RWPE2 (cell line): ENCODE results near the gene BCL6.

ENCODE experiments used
- ATAC-seq: fragments of 200-7000 bp; cut with Tn5 transposase; 3 replicates; pipeline ENCODE4 v1.9.1; 2021; ENCODE audit warnings: low read depth
- DNase-seq: peaks from one replicate; pipeline ENCODE4 v3.0.0-alpha.2; 2020; ENCODE audit warnings: low spot score
- H3K27ac ChIP-seq: fragments of 450-650 bp; 2 replicates; pipeline ENCODE4 v1.5.1; 2017; ENCODE audit warnings: mild to moderate bottlenecking; ENCODE audit not compliant: poor library complexity, severe bottlenecking
- H3K27me3 ChIP-seq: fragments of 250-450 bp; sonication (Bioruptor Pico); 2 replicates; pipeline ENCODE4 v1.5.1; 2021; ENCODE audit warnings: mild to moderate bottlenecking, moderate library complexity; ENCODE audit not compliant: insufficient read depth, poor library complexity, severe bottlenecking
- H3K36me3 ChIP-seq: fragments of 250-450 bp; sonication (Bioruptor Pico); 2 replicates; pipeline ENCODE4 v1.5.1; 2020; ENCODE audit warnings: low read depth, mild to moderate bottlenecking, moderate library complexity
- H3K4me1 ChIP-seq: fragments of 250-450 bp; sonication (Bioruptor Pico); 2 replicates; pipeline ENCODE4 v1.5.1; 2021; ENCODE audit warnings: mild to moderate bottlenecking, moderate library complexity; ENCODE audit not compliant: insufficient read depth, poor library complexity, severe bottlenecking
- H3K4me3 ChIP-seq: fragments of 250-450 bp; sonication (Bioruptor Pico); 2 replicates; pipeline ENCODE4 v1.5.1; 2021; ENCODE audit warnings: mild to moderate bottlenecking, moderate library complexity; ENCODE audit not compliant: severe bottlenecking
- H3K9me3 ChIP-seq: fragments of 250-450 bp; sonication (Bioruptor Pico); 2 replicates; pipeline ENCODE4 v1.5.1; 2021; ENCODE audit warnings: mild to moderate bottlenecking, moderate library complexity; ENCODE audit not compliant: severe bottlenecking
- TF ChIP-seq, protein P1 (sequence below): fragments of 450-650 bp; IDR thresholded peaks from one replicate; pipeline ENCODE4 v1.5.1; 2017; ENCODE audit warnings: mild to moderate bottlenecking, moderate library complexity; ENCODE audit not compliant: poor library complexity, severe bottlenecking

BCL6 gene

DNA sequence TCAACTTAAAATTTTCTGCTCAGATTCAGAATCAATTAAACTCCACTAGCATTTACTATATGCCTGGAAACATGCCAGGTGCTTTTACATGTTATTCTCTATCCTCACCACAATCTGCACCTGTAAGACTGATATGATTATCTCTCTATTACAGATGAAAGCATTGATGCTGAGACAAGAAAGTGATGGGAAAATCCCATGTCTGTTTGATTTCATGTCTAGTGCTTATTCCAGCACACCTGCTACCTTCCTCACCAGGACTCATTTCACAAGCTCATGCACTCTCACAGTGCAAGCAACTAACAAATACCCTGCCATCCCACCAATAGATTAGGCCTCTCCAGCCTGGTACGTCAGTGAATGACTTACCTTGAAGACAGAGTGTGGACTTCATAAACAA, 25.0 kb upstream of the BCL6 start:
- ATAC-seq (no peak), DNase-seq (no peak)
- Histone ChIP-seq H3K4me3 (no peak overlapping the region), H3K4me1 (peaks cover 5% of the 10 kb centered on the region), H3K36me3 (no peaks in the 10 kb centered on the region), H3K9me3 (no peaks in the 10 kb centered on the region), H3K27me3 (no peaks in the 10 kb centered on the region), H3K27ac (no peak overlapping the region)
- TF ChIP-seq, protein P1, sequence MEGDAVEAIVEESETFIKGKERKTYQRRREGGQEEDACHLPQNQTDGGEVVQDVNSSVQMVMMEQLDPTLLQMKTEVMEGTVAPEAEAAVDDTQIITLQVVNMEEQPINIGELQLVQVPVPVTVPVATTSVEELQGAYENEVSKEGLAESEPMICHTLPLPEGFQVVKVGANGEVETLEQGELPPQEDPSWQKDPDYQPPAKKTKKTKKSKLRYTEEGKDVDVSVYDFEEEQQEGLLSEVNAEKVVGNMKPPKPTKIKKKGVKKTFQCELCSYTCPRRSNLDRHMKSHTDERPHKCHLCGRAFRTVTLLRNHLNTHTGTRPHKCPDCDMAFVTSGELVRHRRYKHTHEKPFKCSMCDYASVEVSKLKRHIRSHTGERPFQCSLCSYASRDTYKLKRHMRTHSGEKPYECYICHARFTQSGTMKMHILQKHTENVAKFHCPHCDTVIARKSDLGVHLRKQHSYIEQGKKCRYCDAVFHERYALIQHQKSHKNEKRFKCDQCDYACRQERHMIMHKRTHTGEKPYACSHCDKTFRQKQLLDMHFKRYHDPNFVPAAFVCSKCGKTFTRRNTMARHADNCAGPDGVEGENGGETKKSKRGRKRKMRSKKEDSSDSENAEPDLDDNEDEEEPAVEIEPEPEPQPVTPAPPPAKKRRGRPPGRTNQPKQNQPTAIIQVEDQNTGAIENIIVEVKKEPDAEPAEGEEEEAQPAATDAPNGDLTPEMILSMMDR: no peak

- DNase-seq: no peak
- Histone ChIP-seq H3K27me3 (no peaks in the 10 kb centered on the region), H3K27ac (no peak overlapping the region), H3K9me3 (no peaks in the 10 kb centered on the region), H3K4me1 (peaks cover 5% of the 10 kb centered on the region), H3K36me3 (no peaks in the 10 kb centered on the region), H3K4me3 (no peak overlapping the region)
- no peak for ATAC-seq
- TF ChIP-seq, protein P1: no peak
Measured at GRCh38 chr3:187769771-187770170, 24.5 kb upstream of the BCL6 start.

GRCh38 chr3:187767266-187768012, 22.2 kb upstream of the BCL6 start:
- ATAC-seq: peak; percentile 92
- H3K4me3 ChIP-seq: no peak overlapping the region
- peaks cover 5% of the 10 kb centered on the region for H3K4me1 ChIP-seq
- H3K36me3 ChIP-seq: no peaks in the 10 kb centered on the region
- DNase-seq: no peak
- H3K27me3 ChIP-seq: no peaks in the 10 kb centered on the region
- TF ChIP-seq, protein P1: no peak
- peak overlapping the region; percentile 14 for H3K27ac ChIP-seq
- no peaks in the 10 kb centered on the region for H3K9me3 ChIP-seq

GRCh38 chr3:187765342-187765741, 20.1 kb upstream of the BCL6 start:
- H3K4me1 ChIP-seq: peaks cover 5% of the 10 kb centered on the region
- H3K9me3 ChIP-seq: no peaks in the 10 kb centered on the region
- no peaks in the 10 kb centered on the region for H3K27me3 ChIP-seq
- TF ChIP-seq, protein P1: no peak
- no peak overlapping the region for H3K4me3 ChIP-seq
- no peak for DNase-seq
- no peak overlapping the region for H3K27ac ChIP-seq
- peak; percentile 45; the same call in 2 of the 3 replicates for ATAC-seq
- no peaks in the 10 kb centered on the region for H3K36me3 ChIP-seq
